SK-N-MC (cell line): ENCODE results near the gene RAB17.

Experiments used
- DNase-seq: peaks from one replicate; pipeline ENCODE4 v3.0.0-alpha.2; 2011; ENCODE audit warnings: low read depth, low spot score
- H3K27ac ChIP-seq: fragments of 200-600 bp; sonication (generic); 2 replicates; pipeline ENCODE4 v1.5.1; 2016; ENCODE audit warnings: mixed run types
- H3K36me3 ChIP-seq: fragments of 200-600 bp; sonication (generic); 2 replicates; pipeline ENCODE4 v1.6.1; 2017; ENCODE audit warnings: antibody characterized with exemption, low read length, mixed read lengths; ENCODE audit not compliant: insufficient read depth
- H3K4me3 ChIP-seq: fragments of 200-600 bp; sonication (generic); 2 replicates; pipeline ENCODE4 v1.5.1; 2016
- H3K9ac ChIP-seq: fragments of 200-600 bp; sonication (generic); 2 replicates; pipeline ENCODE4 v1.8.0; 2017; ENCODE audit warnings: mixed run types, mixed read lengths; ENCODE audit not compliant: insufficient read length
- H3K9me3 ChIP-seq: fragments of 200-600 bp; sonication (generic); 2 replicates; pipeline ENCODE4 v1.6.1; 2017; ENCODE audit warnings: low read depth, mild to moderate bottlenecking, antibody characterized with exemption, low read length, moderate library complexity, mixed read lengths
- EZH2 ChIP-seq: fragments of 200-600 bp; sonication (generic); IDR thresholded peaks from one replicate; pipeline ENCODE4 v1.6.1; 2017; ENCODE audit warnings: antibody characterized with exemption
- FOXP2 ChIP-seq: optimal IDR thresholded peaks from 2 replicates; pipeline ENCODE3; 2011; ENCODE audit warnings: mild to moderate bottlenecking, moderate library complexity; ENCODE audit not compliant: insufficient read depth; ENCODE audit errors: extremely low read length, control extremely low read depth
- POLR2AphosphoS5 ChIP-seq: IDR thresholded peaks from 2 replicates; pipeline ENCODE4 v1.6.1; 2012; ENCODE audit warnings: mild to moderate bottlenecking, low read depth, low read length, borderline replicate concordance

The RAB17 gene

GRCh38 chr2:237572742-237573101 is 17.8 kb downstream of the RAB17 start:
- Histone ChIP-seq H3K9ac (no peak overlapping the region), H3K36me3 (no peaks in the 10 kb centered on the region), H3K27ac (no peak overlapping the region), H3K9me3 (no peaks in the 10 kb centered on the region), H3K4me3 (no peak overlapping the region)
- TF ChIP-seq POLR2AphosphoS5 (no peak), FOXP2 (no peak), EZH2 (no peak)
- DNase-seq = no peak

GRCh38 chr2:237572021-237572741 is 18.4 kb downstream of the RAB17 start:
- no peak overlapping the region for H3K27ac ChIP-seq
- DNase-seq = peak; percentile 51
- no peaks in the 10 kb centered on the region for H3K9me3 ChIP-seq
- H3K36me3 ChIP-seq = no peaks in the 10 kb centered on the region
- TF ChIP-seq POLR2AphosphoS5 = no peak
- no peak for TF ChIP-seq EZH2
- no peak for TF ChIP-seq FOXP2
- H3K9ac ChIP-seq = no peak overlapping the region
- H3K4me3 ChIP-seq = peak overlapping the region; percentile 28

- Histone ChIP-seq H3K4me3 (no peak overlapping the region; the same call in 1 of the 2 replicates), H3K27ac (no peak overlapping the region), H3K9ac (no peak overlapping the region), H3K9me3 (no peaks in the 10 kb centered on the region), H3K36me3 (no peaks in the 10 kb centered on the region)
- no peak for DNase-seq
- TF ChIP-seq EZH2 (no peak), POLR2AphosphoS5 (no peak), FOXP2 (no peak)
These were observed 19.0 kb downstream of the RAB17 start for GRCh38 chr2:237571551-237571950.

GRCh38 chr2:237570776-237571335 is 19.7 kb downstream of the RAB17 start:
- no peak for TF ChIP-seq POLR2AphosphoS5
- no peak for TF ChIP-seq EZH2
- no peak for TF ChIP-seq FOXP2
- no peak for DNase-seq
- Histone ChIP-seq H3K27ac (no peak overlapping the region), H3K4me3 (no peak overlapping the region), H3K36me3 (no peaks in the 10 kb centered on the region), H3K9ac (no peak overlapping the region), H3K9me3 (no peaks in the 10 kb centered on the region)

- no peak for DNase-seq
These were observed 20.6 kb downstream of the RAB17 start for GRCh38 chr2:237569896-237570295.

GRCh38 chr2:237569041-237569440 is 21.5 kb downstream of the RAB17 start:
- TF ChIP-seq POLR2AphosphoS5 (no peak), FOXP2 (no peak), EZH2 (no peak)
- Histone ChIP-seq H3K27ac (no peak overlapping the region), H3K9me3 (no peaks in the 10 kb centered on the region), H3K36me3 (no peaks in the 10 kb centered on the region), H3K9ac (no peak overlapping the region), H3K4me3 (no peak overlapping the region)
- DNase-seq = no peak

More at GRCh38 chr2:237569896-237570295, 20.6 kb downstream of the RAB17 start:
- Histone ChIP-seq H3K36me3 (no peaks in the 10 kb centered on the region), H3K27ac (no peak overlapping the region), H3K9me3 (no peaks in the 10 kb centered on the region), H3K9ac (no peak overlapping the region), H3K4me3 (no peak overlapping the region)
- TF ChIP-seq POLR2AphosphoS5 (no peak), EZH2 (no peak), FOXP2 (no peak)

- H3K36me3 ChIP-seq = no peaks in the 10 kb centered on the region
- no peak overlapping the region for H3K27ac ChIP-seq
- H3K4me3 ChIP-seq = no peak overlapping the region
- no peak for TF ChIP-seq FOXP2
- TF ChIP-seq EZH2 = no peak
- no peak for TF ChIP-seq POLR2AphosphoS5
- H3K9ac ChIP-seq = no peak overlapping the region
- no peaks in the 10 kb centered on the region for H3K9me3 ChIP-seq
- DNase-seq = no peak
These were observed 22.3 kb downstream of the RAB17 start for GRCh38 chr2:237568121-237568660.

- TF ChIP-seq POLR2AphosphoS5 = no peak
- no peak for TF ChIP-seq EZH2
- no peak for TF ChIP-seq FOXP2
- H3K9me3 ChIP-seq = no peaks in the 10 kb centered on the region
- H3K27ac ChIP-seq = no peak overlapping the region
- DNase-seq = no peak
- no peak overlapping the region for H3K4me3 ChIP-seq
- no peaks in the 10 kb centered on the region for H3K36me3 ChIP-seq
- no peak overlapping the region for H3K9ac ChIP-seq
These were observed 23.1 kb downstream of the RAB17 start for GRCh38 chr2:237567276-237568029.
